Smooth muscle cell (in vitro differentiated cells): ENCODE measurements around the gene RYR3. TPM values are rescaled to one million over a fixed set of nuclear protein-coding genes. Genes with fewer than 3 reads are reported as not detected.

ENCODE experiments used
- DNase-seq: peaks from one replicate; lab custom pipeline; 2025; ENCODE audit not compliant: unreplicated experiment; lab: John Stamatoyannopoulos, UW
- H2AFZ ChIP-seq: fragments of 200-600 bp; sonication (generic); 2 replicates; pipeline ENCODE4 v1.6.0; 2016; ENCODE audit warnings: antibody characterized with exemption, low read depth, mild to moderate bottlenecking
- H3F3A ChIP-seq: fragments of 200-600 bp; sonication (generic); 2 replicates; pipeline ENCODE4 v1.6.0; 2017; ENCODE audit warnings: antibody characterized with exemption, low read depth
- H3K27ac ChIP-seq: fragments of 200-600 bp; sonication (generic); 2 replicates; pipeline ENCODE4 v1.5.1; 2016; ENCODE audit warnings: low read depth, mild to moderate bottlenecking
- H3K27me3 ChIP-seq: fragments of 200-600 bp; sonication (generic); 2 replicates; pipeline ENCODE4 v1.6.1; 2016; ENCODE audit warnings: low read depth, mild to moderate bottlenecking
- H3K36me3 ChIP-seq: fragments of 200-600 bp; sonication (generic); 2 replicates; pipeline ENCODE4 v1.5.1; 2016; ENCODE audit warnings: low read depth
- H3K4me1 ChIP-seq: fragments of 200-600 bp; sonication (generic); 2 replicates; pipeline ENCODE4 v1.5.1; 2016; ENCODE audit warnings: low read depth
- H3K4me2 ChIP-seq: fragments of 200-600 bp; sonication (generic); 2 replicates; pipeline ENCODE4 v1.6.0; 2016; ENCODE audit warnings: mild to moderate bottlenecking
- H3K4me3 ChIP-seq: fragments of 200-600 bp; sonication (generic); 2 replicates; pipeline ENCODE4 v1.5.1; 2016; ENCODE audit warnings: mild to moderate bottlenecking
- H3K79me2 ChIP-seq: fragments of 200-600 bp; sonication (generic); 2 replicates; pipeline ENCODE4 v1.6.0; 2016; ENCODE audit warnings: low read depth, mild to moderate bottlenecking
- H3K9ac ChIP-seq: fragments of 200-600 bp; sonication (generic); 2 replicates; pipeline ENCODE4 v1.6.0; 2016; ENCODE audit warnings: low read depth
- H3K9me3 ChIP-seq: fragments of 200-600 bp; sonication (generic); replicated peaks from 2 replicates; pipeline ENCODE4 v1.5.1; 2016; ENCODE audit warnings: low read depth
- H4K20me1 ChIP-seq: fragments of 200-600 bp; sonication (generic); 2 replicates; pipeline ENCODE4 v1.6.0; 2016; ENCODE audit warnings: low read depth
- WGBS: methylation state at CpG from one replicate; pipeline ENCODE4 v1.1.7; 2016; ENCODE audit warnings: low lambda C conversion rate; 5-methylcytosine and 5-hydroxymethylcytosine counted together
- polyA plus RNA-seq: library from polyadenylated mRNA; unstranded; fragments of >200 nt; fragmentation: Nextera tagmentation; extraction: Ambion mirVana; gene quantifications from 2 replicates; pipeline ENCODE4 v1.2.1, GENCODE V29; 2016
- total RNA-seq: library from RNA; depleted of rRNA; stranded (reverse); fragments of >200 nt; gene quantifications from 2 replicates; pipeline ENCODE4 v1.2.3, GENCODE V29; 2014
- TF ChIP-seq, protein P1 (sequence below): fragments of 200-600 bp; sonication (generic); IDR thresholded peaks from 2 replicates; pipeline ENCODE4 v1.5.1; 2017; ENCODE audit warnings: borderline replicate concordance, mild to moderate bottlenecking, antibody characterized with exemption; ENCODE audit not compliant: insufficient read depth, poor library complexity, severe bottlenecking

RYR3 gene
- total and polyA plus RNA-seq, 2 experiments from 2014 or later = 0.23 to 6.2 TPM

DNA sequence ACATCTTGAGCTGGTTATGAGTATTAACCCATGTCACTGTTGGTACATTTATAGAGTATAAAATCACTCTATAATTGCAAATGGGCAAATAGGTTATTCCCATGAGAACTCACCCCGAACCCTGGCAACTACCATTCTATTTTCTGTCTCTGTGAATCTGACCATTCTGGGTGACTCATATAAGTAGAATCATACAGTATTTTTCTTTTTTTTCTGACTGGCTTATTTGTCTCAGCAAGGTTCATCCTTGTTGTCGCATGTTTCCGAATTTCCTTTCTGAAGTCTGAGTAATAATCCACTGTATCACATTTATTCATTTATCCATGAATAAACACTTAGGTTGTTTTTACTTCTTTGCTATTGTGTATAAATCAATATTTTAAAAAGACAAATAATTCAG, 597.6 kb downstream of the RYR3 start:
- 86% methylated on average over 3 of the region's 3 CpGs for WGBS
- no peak overlapping the region for H3K27ac ChIP-seq
- no peaks in the 10 kb centered on the region for H3K9me3 ChIP-seq
- no peak overlapping the region for H3K4me2 ChIP-seq
- DNase-seq = no peak
- H3K79me2 ChIP-seq = no peaks in the 10 kb centered on the region
- H3K4me1 ChIP-seq = no peaks in the 10 kb centered on the region
- H3K27me3 ChIP-seq = no peaks in the 10 kb centered on the region
- H3F3A ChIP-seq = no peaks in the 10 kb centered on the region
- no peak overlapping the region for H2AFZ ChIP-seq
- H3K4me3 ChIP-seq = no peak overlapping the region
- H3K36me3 ChIP-seq = no peaks in the 10 kb centered on the region
- H4K20me1 ChIP-seq = no peaks in the 10 kb centered on the region
- no peak overlapping the region for H3K9ac ChIP-seq
- TF ChIP-seq, protein P1, sequence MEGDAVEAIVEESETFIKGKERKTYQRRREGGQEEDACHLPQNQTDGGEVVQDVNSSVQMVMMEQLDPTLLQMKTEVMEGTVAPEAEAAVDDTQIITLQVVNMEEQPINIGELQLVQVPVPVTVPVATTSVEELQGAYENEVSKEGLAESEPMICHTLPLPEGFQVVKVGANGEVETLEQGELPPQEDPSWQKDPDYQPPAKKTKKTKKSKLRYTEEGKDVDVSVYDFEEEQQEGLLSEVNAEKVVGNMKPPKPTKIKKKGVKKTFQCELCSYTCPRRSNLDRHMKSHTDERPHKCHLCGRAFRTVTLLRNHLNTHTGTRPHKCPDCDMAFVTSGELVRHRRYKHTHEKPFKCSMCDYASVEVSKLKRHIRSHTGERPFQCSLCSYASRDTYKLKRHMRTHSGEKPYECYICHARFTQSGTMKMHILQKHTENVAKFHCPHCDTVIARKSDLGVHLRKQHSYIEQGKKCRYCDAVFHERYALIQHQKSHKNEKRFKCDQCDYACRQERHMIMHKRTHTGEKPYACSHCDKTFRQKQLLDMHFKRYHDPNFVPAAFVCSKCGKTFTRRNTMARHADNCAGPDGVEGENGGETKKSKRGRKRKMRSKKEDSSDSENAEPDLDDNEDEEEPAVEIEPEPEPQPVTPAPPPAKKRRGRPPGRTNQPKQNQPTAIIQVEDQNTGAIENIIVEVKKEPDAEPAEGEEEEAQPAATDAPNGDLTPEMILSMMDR = no peak

DNA sequence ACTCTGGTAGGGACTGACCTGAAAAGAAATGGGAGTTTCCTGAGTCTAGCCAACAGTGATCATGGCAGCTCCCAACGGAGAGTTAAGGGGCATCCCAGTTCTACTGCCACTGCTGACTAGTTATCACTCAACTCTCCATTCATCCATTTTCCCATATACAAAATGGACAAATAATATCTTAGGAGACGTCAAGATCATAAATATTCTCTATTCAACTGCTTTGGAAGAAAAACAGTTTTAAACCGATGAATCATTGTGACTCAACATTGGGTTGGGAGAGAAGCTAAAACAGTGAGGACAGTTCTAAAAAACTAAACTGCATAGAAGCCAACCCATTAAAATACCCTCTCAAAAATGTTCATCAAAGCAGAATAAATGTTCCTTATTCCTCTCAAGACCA, 600.0 kb downstream of the RYR3 start:
- no peak for DNase-seq
- Histone ChIP-seq H3K27ac (no peak overlapping the region), H3K4me2 (no peak overlapping the region), H3K4me3 (no peak overlapping the region), H3K9ac (no peak overlapping the region), H3F3A (no peaks in the 10 kb centered on the region), H3K9me3 (no peaks in the 10 kb centered on the region), H3K36me3 (no peaks in the 10 kb centered on the region), H3K4me1 (no peaks in the 10 kb centered on the region), H2AFZ (no peak overlapping the region), H3K79me2 (no peaks in the 10 kb centered on the region), H3K27me3 (no peaks in the 10 kb centered on the region), H4K20me1 (no peaks in the 10 kb centered on the region)
- WGBS = 64% methylated on average over 3 of the region's 3 CpGs
- TF ChIP-seq, protein P1 = no peak

DNA sequence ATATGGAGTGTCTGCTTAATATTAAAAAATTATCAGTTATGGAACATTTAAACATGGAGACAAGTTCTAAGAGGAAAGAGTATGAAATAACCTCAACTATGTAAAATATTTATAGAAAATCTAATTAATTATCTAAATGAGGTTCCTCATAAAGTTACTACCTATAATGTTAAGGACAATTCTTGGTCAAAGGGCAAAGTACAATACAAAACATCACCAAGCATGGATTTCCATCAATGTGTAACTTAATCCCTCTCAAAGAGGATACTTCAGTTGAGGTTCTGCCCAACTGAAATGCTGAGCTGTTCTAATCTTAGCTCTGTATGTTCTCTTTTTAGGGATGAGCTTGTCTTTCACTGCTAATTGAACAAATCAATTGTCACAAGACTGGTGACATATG, 601.6 kb downstream of the RYR3 start:
- H3K4me2 ChIP-seq = no peak overlapping the region
- H3K27ac ChIP-seq = no peak overlapping the region
- H3K36me3 ChIP-seq = no peaks in the 10 kb centered on the region
- H3K4me1 ChIP-seq = no peaks in the 10 kb centered on the region
- H3K27me3 ChIP-seq = no peaks in the 10 kb centered on the region
- TF ChIP-seq, protein P1 = no peak
- H3K9me3 ChIP-seq = no peaks in the 10 kb centered on the region
- H3F3A ChIP-seq = no peaks in the 10 kb centered on the region
- H2AFZ ChIP-seq = no peak overlapping the region
- no peaks in the 10 kb centered on the region for H3K79me2 ChIP-seq
- H3K4me3 ChIP-seq = no peak overlapping the region
- no peaks in the 10 kb centered on the region for H4K20me1 ChIP-seq
- no peak for DNase-seq
- no peak overlapping the region for H3K9ac ChIP-seq

DNA sequence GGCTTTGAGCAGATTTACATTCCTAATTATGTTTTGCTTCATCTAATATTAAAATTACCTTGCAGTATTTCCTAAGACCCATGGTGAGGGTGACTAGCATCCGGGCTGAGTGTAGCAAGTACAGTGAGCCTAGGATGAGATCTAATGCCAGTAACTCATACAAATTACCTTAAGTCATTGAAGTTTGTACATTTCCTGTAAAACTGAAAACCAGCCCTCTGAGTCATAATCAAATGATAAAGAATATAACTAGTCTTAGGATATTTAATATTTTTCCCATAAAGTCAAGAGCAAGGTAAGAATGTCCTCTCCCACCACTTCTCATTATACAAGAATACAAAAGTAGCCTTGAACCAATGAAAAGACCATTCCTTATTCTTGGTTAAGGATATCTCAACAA, 602.7 kb downstream of the RYR3 start:
- no peaks in the 10 kb centered on the region for H3K36me3 ChIP-seq
- no peak overlapping the region for H2AFZ ChIP-seq
- WGBS = 96% methylated on average over 1 of the region's 1 CpG
- H4K20me1 ChIP-seq = no peaks in the 10 kb centered on the region
- no peaks in the 10 kb centered on the region for H3K79me2 ChIP-seq
- H3K9me3 ChIP-seq = no peaks in the 10 kb centered on the region
- H3K27me3 ChIP-seq = no peaks in the 10 kb centered on the region
- DNase-seq = no peak
- H3K27ac ChIP-seq = no peak overlapping the region
- no peaks in the 10 kb centered on the region for H3K4me1 ChIP-seq
- no peak overlapping the region for H3K9ac ChIP-seq
- no peak overlapping the region for H3K4me3 ChIP-seq
- no peaks in the 10 kb centered on the region for H3F3A ChIP-seq
- TF ChIP-seq, protein P1 = no peak
- H3K4me2 ChIP-seq = no peak overlapping the region
